D341Med (cell line): ENCODE data around the gene VSIR.

Experiments
- DNase-seq: peaks from one replicate; pipeline ENCODE4 v3.0.0; 2012; ENCODE audit warnings: low spot score

VSIR gene

DNA sequence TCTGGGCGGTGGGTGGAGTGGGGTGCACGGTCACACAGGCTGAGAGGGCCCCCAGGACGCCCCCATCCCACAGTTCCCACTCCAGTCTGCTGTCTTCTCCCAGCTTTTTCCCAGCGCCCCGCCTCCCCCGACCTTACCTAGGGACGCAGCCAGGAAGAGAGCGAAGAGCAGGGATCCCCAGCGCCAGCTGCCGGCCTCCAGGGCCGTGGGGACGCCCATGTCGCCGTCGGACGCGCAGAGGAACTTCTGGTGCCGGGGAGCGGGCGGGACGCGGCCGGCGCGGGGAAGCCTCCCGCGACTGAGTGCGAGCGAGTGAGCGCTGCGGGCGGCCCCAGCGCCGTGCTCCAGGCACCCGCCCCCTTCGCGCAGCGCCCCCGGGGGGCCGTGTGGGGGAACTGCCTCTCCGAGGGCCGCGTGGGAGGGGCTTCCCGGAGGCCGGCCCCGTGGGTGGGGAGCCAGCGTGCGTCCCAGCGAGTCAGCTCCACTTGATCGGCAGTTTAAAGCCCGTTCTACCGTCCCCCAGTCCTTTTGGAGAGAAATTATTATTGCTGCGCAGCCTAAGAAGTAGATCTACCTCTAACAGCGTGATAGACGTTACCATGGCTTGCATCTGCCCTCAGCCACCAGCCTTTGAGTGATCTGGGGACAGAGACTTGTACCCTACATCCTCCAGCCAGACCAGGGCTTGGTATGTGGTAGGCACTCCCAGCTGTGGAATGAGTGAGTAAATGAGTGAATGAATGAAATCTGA is at the start of gene VSIR:
Gene VSIR, minus strand, starts transcription at position 300 of the 751 bp plus-strand sequence. Its CDS starts 81 bp downstream, at position 219.
- peak; percentile 93 for DNase-seq

DNA sequence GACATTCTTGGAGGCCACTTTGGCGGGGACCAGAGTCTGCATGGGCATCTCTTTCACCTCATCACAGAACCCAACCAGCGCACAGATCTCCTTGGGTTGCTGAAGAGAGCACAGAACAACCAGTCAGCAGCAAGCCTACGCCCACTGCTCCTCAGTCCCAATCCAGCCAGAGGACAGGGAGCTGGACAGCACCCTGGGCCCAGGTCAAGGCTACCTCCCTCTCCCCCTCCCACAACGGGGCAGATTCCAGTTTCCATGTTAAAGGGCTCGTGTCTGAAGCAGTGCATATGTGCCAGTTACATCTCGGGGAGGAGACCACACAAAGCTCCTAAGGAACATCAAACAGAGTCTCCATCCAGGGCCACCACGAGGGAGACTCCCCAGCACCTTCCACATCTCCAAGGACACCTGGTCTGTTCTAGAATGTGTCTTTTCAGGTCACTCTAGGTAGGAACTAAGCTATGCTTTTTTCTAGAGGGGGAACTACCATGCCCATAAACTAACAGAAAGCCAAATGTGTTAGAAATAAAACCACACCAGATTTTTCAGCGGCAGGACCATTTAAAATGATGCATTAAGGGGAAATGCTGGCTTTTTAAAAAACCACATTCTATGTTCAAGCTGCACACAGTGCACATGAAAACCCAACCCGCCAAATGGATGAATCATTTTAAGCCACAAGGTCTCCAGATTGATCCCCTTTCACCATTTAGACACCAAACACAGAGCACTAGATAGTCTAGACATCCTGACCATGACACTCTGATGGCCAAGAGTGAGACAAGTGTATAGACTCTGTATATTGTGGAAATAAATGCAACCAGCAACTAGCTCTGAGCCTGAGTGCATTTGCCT is 48.8 kb upstream of the VSIR start:
- no peak for DNase-seq

DNA sequence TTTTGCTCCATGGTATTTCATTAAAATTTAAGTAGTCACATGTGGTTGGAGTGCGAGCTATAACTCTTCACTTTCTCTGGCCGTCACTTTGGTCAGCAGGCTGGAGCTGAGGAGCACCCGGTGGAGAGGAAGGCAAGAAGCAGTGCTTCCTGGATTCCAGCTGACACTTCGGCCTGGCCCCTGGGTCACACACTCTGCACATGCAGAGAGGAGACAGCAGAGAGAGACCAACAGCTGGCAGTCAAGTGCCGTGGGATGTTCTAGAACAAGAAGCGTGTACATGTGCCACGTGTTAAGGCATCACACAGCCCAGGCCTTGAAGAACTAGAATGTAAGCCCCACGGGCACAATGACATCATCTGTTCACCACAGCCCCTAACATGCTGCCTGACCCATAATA is 47.6 kb upstream of the VSIR start:
- DNase-seq = no peak

DNA sequence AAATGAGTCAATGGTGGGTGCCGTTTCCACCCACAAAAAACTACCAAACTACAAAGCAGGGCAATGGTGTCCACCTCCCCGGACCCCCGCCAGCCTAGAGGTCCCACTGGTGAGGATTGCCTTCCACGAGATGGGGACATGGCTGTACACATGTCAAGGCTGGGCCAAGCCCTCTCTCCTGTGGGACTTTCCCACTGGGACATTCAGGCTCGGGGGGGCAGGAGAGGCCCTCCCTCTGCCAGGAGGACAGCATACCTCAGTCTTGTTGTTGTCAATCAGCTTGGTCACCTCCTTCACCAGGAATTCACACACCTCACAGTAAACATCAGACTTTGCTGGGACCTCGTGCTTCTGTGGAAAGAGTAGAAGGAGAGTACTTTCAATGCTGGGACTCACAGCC is 46.7 kb upstream of the VSIR start:
- no peak for DNase-seq

DNA sequence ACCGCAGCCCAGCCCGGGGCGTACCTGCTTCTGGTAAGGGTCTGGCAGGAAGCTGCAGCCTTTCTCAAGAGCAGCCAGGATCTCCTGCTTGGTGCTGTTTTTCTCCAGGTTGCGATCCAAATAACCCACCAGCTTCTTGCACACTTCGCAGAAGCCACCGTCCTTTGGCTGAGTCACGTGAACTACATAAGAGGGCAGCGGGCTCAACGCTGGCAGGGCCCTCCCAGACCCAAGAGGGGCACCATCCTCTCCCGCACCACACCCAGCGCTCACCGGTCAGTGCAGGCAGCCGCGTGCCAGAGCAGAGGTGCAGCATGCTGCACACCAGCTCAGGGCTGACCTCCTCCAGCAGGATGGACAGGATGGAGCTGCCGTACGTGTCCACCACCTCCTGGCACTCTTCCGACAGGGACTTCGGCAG is 46.1 kb upstream of the VSIR start:
- no peak for DNase-seq

DNA sequence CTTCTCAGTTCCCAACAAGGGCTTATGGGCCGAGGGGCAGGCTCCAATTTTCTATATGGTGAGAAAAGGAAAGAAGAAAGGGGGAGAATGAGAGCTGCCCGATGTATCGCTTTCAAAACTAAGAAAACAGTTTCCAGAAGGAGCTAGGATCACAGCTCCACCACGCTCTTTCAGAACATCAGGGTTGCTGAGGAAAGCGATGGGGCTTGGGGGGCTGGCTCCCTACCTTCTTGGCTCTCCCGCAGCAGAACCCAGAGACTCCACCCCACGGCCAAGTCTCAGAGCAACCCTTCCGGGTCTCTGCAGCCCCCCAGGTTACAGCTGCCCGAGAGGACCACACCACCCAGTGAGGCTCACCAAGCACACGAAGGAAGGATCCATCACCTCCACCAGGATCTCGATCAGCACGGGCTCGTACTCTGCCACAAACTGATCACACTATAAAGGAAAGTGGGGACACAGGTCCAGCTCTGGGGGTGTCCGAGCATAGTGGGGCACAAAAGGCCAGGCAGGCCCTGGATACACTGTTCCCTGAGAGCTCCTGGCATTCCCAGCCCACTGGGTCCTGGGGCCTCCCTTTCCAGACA is 45.4 kb upstream of the VSIR start:
- no peak for DNase-seq

DNA sequence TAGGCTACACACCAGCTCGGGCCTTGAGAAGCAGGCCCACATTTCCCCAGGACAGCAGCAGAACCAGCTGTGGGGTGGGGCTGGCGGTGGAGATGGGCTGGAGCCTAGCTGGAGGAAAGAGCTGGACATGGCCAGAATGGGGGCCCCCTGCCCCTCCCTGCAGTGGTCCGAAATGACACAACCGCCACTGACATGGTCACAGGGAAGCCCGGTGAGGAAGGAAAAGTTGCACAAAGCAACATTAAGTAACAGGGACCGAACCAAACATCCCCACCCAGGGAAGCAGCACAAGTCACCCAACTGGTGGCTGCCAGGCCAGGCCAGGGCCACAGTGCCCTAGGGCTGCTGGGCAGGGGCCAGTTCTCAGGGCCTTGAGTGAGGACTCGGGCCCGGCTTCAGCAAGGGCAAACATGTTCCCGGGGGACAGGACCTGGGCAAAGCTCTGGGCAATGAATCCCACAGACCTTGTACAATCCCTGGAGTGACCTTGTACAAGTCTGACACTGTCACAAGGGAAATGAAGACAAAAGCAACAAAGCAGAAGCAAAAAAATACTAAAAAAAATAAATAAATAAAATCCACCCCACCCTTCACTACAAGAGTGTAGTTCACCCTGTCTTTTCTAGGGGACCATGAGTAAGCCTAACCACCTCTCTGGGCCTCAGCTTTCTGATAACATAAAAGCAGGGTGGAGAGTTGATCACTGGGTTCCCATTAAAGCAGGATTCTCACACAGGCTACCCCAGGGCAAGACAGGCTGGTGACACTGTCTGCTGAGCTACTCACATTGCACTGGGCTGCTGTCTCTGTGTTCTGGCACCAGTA is 44.7 kb upstream of the VSIR start:
- no peak for DNase-seq

DNA sequence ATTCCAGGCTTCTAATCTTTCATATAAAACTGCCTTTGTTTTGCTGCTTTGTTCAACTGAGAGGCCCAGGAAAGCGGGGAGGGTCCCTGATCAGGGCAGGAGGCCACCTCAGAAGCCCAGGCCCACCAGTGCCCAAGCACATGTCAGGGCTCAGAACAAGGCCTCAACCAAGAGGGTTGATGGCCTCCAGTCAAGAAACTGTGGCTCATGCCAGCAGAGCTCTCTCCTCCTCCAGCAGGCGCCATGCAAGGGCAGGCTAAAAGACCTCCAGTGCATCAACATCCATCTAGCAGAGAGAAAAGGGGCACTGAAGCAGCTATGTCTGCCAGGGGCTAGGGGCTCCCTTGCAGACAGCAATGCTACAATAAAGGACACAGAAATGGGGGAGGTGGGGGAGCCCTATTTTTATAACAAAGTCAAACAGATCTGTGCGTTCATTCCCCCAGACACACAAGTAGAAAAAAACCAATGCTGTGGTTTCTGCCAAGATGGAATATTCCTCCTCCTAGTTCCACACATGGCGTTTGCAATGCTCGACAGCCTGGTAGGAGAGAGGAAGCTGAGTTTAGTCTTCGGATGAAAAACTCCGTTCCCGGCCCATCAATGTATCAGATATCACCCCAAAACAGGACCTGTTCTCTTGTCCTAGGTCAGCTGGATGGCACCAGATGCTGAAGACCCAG is 43.8 kb upstream of the VSIR start:
- no peak for DNase-seq

DNA sequence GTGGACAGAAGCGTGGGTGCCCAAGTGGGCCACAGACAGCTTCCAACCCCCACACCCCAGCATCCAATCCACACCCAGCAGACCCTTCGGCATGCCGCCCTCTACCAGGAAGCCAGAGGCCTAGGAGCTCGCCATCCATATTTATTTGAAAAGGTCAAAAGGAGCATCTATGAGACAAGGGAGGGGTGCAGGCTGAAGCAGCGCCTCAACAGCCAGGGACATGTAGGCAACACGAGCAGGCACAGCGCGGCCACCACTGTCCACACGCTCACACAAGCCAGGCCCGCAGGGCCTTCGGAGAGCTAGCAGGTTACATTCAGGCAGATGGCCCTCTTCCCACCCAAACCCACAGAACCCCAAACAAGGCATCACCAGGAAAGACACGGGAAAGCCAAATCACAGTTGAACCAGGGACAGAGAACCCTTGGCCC is 43.1 kb upstream of the VSIR start:
- no peak for DNase-seq

DNA sequence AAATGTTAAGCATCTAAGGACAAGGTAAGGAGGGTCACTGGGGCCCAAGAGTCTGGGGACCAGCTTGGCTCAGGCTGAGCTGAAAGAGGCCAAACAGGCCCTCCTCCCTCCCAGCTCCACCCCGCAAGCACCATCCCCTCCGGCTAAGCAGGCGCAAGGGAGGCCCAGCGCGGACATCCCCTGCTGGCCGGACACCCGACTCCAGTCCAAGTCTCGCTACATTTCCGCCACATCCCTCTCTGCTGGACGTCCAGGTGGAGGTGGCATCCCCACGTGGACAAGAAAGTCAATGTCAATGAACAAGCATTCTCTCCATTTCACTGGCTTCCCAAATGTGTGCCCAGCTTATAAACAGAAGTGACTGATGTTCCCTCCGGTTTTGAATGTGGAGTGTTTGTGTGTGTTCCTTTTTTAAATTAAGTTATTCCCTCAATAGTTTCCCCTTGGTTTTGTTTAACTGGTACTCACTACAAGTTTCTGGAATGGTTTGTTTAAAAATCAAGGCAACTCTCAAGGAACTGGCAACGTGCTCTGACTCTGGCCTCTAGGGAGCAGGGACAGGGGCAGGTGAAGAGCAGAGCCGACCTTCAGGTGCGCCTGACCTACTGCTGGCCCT is 42.3 kb upstream of the VSIR start:
- DNase-seq = no peak

DNA sequence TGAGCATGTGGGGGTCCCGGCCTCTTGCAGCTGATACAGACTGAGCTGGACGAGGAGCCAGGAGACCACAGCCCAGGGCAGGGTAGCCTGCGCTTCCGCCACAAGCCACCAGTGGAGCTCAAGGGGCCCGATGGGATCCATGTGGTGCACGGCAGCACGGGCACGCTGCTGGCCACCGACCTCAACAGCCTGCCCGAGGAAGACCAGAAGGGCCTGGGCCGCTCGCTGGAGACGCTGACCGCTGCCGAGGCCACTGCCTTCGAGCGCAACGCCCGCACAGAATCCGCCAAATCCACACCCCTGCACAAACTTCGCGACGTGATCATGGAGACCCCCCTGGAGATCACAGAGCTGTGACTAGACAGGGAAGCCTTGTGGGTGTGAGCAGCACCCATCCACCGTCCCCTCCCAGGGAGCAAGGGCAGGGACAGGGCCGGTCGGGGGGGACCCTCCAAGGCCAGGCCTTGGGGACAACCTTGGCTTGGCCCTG is 41.6 kb upstream of the VSIR start:
- no peak for DNase-seq

DNA sequence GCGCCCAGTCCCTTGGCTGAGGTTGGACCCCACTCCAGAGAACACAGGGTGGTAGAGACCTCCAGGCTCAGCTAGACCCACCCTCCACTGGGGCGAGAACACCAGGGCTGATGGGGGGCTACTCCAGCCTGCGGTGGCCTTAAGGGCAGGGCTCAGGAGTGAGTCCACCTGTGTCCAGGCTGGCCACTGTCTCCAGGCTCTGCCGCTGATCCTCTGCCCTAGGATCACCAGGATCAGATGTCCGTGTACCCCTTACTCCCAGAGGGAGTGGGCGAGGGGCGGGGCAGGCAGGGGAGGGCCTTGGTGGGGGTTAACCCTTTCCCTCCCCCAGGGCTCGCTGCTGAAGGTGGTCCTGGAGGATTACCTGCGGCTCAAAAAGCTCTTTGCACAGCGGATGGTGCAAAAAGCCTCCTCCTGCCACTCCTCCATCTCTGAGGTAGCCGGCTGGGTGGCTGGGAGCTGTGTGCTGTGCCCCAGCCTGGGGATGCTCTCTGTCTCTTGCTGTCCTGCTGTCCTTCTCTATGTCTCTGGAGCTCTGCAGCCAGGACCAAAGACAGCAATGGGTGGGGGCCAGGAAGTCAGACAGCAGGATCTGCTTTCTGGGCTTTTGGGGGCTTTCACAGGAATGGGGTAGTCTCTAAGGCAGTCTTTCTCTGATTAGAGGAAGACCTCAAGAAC is 39.7 kb upstream of the VSIR start:
- DNase-seq = peak; percentile 42

DNA sequence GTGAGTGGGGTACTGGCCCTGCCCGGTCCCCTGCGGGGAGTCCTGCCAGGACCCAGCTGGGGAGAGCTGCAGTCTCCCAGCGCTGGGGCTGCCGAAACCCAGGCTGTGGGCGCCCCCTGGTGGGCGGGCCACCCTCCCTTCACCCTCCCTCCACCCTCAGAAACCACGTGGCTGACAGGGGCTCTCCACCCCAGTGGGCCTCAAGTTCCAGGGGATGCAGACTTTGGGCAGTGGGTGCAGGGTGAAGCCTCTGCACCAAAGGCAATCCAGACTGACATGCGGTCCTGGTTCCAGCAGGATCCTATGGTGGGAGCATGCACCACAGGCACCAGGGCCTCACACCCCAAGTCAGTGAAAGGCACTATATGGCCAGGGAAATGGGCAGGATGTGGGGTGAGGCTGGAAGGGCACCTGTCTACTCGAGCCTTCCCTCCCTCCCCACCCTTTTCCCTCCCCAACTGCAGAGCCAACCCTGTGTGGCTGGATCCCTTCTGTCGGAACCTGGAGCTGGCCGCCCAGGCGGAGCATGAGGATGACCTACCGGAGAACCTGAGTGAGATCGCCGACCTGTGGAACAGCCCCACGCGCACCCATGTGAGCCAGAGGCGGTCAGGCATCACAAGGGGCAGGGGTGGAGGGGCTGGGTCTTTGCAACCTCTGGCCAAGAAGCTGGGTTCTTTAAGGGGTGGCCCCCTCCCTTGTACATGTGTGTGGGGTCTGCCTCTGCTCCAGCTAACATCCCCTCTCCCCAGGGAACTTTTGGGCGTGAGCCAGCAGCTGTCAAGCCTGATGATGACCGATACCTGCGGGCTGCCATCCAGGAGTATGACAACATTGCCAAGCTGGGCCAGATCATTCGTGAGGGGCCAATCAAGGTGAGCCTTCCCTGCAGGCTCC is 38.9 kb upstream of the VSIR start:
- DNase-seq = peak; percentile 80

DNA sequence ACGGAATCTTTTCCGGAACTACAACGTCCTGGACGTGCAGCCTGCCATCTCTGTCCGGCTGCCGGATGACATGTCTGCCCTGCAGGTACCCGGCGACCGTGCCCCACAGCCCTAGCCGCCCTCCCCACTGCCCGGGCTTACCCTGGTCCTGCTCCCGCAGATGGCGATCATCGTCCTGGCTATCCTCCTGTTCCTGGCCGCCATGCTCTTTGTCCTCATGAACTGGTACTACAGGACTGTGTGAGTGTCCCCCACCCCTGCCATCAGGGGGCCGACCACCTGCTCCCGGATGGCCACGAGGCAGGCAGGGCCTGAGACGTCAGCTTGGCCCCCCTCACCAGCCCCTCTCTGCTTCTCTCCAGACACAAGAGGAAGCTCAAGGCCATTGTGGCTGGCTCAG is 38.0 kb upstream of the VSIR start:
- no peak for DNase-seq

DNA sequence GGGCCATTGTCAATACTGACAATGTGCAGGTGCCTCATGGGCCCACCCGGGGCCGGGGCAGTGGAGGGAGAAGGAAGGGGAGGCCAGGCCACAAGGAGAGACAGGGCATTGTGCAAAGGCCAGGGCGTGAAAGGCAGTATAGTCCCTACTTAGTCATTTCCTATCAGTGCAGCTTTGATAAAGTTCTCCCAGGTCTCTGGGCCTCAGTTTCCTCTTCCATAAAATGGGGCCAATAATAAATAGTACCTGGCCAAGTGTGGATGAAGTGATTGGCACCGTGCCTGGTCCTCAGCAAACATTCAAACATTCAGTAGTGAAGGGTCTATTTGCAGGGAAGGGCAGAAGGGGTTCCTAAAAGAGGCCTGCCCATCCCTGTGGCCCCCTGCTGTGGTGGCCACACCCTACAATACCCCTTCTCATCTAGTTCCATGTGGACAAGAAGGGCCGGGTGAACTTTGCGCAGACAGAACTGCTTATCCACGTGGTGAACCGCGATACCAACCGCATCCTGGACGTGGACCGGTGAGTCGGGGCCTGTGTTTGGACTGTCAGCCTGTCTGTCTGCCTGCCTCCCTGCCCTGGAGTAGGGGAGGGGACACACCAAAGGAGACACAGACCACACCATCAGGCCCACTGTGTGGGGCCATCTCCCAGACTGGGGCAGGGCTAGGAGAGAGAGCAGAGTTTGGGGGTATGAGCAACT is 36.9 kb upstream of the VSIR start:
- DNase-seq = no peak

DNA sequence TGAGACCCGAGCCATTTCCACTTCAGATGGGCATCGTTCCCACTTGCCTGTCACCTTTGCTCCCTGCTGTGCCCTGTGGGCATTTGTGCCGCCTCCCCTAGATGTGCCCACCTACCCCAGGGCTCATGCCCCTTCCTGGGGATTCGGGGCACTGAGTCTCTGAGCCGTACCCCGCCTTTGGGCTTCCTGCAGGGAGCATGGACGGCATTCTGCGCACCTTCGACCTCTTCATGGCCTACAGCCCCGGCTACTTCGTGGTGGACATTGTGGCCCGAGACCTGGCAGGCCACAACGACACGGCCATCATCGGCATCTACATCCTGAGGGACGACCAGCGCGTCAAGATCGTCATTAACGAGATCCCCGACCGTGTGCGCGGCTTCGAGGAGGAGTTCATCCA is 36.3 kb upstream of the VSIR start:
- no peak for DNase-seq

DNA sequence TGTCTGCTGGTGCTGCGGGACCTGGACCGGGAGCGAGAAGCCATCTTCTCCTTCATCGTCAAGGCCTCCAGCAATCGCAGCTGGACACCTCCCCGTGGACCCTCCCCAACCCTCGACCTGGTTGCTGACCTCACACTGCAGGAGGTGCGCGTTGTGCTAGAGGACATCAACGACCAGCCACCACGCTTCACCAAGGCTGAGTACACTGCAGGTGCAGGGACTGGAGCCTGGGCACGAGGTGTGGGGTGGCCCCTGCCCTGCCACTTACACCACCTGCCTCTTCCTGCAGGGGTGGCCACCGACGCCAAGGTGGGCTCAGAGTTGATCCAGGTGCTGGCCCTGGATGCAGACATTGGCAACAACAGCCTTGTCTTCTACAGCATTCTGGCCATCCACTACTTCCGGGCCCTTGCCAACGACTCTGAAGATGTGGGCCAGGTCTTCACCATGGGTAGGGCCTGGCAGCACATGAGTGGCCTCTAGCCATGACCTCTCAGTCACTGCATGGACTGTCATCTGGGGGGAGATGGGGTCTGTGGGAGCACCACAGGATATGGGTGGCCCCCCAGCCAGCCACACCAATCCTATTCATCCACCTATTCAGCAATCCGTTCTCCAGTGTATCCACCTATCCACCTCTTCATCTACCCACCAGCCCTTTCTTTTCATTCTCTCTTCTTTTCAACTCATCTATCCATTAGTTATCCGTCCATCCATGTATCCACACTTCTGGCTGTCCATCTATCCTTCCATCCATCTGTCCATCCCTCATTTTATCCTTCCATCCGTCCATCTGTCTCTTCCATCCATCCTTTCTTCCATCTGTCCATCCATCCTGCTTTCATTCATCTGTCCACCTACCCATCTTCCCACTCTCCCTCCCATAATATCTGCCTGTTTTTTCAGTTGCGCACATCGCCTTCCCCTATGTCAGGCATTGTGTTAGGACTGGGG is 34.5 kb upstream of the VSIR start:
- DNase-seq = no peak
